Measurements from ENCODE around the gene SLC1A5.

GRCh38 chr19:46784262-46785053, 3.9 kb downstream of the SLC1A5 start:
- TF ChIP-seq EZH2 (IDR thresholded peaks at IDR 0.05; ENCODE audit: low read length, missing control alignments): no peak
- TF ChIP-seq, protein P1, sequence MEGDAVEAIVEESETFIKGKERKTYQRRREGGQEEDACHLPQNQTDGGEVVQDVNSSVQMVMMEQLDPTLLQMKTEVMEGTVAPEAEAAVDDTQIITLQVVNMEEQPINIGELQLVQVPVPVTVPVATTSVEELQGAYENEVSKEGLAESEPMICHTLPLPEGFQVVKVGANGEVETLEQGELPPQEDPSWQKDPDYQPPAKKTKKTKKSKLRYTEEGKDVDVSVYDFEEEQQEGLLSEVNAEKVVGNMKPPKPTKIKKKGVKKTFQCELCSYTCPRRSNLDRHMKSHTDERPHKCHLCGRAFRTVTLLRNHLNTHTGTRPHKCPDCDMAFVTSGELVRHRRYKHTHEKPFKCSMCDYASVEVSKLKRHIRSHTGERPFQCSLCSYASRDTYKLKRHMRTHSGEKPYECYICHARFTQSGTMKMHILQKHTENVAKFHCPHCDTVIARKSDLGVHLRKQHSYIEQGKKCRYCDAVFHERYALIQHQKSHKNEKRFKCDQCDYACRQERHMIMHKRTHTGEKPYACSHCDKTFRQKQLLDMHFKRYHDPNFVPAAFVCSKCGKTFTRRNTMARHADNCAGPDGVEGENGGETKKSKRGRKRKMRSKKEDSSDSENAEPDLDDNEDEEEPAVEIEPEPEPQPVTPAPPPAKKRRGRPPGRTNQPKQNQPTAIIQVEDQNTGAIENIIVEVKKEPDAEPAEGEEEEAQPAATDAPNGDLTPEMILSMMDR (conservative IDR thresholded peaks at IDR 0.05 in 1 of 2, IDR thresholded peaks at IDR 0.05 in 1 of 2; ENCODE audit: low read depth in 1 of 2, low read length in 2 of 2): peak; percentile 20 to 40
